Ureter (tissue), 1 donor: Measurements from ENCODE around the gene TMEM72. TPM values are rescaled to one million over a fixed set of nuclear protein-coding genes. Genes with fewer than 3 reads are reported as not detected.

Source experiments
- DNase-seq: peaks from one replicate; pipeline ENCODE4 v3.0.0-alpha.2; 2020; ENCODE audit warnings: low spot score
- total RNA-seq: library from RNA; stranded (reverse); gene quantifications from one replicate; pipeline ENCODE4 v1.2.4, GENCODE V29; 2023
- donor health status: DM: yes; HTN: yes; CAD: no.

Gene TMEM72
- total RNA-seq, 1 donor from 2014 or later: not detected

DNA sequence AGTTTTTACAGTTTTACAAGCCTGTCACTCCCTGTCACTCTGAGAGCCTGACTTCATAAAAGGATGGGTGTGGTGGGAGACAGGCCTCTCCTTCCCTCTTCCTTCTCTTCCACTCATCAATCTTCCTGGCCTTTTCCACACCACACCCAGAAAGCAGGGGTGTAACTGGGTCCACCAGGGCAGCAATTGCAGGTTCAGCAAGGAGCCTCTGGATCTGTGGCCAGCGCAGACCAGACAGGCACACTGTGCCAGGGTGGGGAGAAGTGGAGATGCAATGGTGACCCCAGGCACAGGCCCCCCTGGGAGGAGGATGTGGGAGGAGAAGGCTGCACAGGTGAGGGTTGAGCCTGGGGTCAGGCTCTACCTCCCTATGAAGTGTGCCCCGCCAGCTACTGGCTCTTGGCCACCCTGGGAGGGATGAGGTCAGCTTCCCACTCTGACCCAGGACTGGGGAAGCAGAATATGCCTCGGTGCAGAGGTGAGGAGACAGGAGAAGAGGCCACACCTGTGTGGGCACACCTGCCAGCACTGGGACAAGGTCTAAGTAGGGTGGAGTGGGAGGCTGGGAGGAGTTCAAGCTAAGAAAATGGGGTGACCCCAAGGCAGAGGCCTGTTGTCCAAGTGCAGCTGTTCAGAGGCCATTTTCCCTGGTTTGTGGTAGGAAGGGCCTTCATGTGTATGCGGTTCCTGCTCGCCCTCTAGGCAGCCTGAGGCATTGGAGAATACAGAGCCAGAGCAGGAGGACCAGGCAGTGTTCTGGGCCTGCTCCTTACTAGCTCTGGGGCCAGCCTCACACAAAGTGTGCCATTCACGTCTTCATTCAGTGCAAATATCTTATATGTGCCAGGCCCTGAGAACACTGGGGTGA, 20.2 kb upstream of the TMEM72 start:
- DNase-seq: no peak

DNA sequence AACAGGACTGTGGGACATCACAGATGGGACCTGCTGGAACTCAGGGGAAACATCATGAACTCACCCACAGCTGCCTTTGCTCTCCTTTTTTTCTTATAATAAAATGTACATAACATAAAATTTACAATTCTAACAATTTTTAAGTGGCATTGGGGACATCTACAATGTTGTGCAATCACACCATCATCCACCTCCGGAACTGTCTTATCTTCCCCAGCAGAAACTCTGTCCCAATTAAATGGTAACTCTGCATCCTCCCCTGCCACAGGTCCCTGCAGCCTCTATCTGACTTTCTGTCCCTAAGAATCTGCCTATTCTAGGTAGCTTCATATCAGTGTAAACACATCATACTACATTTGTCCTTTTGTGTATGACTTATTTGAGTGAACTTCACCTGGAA, 19.4 kb upstream of the TMEM72 start:
- DNase-seq: no peak

DNA sequence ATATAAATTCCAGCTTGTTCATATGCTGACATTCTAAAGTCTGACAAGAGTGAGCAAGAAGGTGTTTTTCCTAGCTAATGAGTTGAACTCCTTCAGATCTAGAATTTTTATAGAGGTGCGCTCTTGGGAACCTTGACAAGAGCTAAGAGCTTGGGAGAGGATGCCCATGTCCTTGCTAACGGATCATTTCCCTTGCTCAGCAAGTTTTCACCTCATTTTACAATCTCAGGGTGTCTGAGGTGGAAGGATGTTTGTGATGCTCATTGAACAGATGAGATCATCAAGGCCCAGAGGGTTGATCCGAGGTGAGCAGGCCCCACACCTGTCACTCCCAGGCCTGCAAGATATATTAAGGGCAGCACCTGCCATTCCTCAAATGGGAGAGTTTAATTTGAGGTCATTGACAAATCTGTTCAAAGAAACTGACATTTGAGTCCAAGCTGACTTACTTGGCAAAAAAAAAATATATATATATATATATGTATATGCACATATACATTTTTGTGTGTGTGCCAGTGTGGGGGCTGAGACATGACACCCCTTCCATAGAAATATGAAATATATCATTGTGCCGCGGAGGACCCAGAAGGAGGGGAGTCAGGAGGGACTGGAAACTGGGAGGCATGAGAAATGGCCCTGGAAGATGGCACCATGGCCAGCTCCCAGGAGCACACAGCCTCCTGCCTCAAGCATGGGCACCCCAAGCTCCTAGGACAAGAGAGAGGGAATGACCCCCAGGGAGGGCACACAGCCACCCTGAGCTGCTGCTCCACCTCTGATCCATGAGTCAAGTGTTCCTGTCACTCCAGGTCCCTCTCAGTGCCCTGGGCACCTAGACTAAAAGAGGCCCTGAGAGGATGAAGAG, 17.3 kb upstream of the TMEM72 start:
- no peak for DNase-seq

DNA sequence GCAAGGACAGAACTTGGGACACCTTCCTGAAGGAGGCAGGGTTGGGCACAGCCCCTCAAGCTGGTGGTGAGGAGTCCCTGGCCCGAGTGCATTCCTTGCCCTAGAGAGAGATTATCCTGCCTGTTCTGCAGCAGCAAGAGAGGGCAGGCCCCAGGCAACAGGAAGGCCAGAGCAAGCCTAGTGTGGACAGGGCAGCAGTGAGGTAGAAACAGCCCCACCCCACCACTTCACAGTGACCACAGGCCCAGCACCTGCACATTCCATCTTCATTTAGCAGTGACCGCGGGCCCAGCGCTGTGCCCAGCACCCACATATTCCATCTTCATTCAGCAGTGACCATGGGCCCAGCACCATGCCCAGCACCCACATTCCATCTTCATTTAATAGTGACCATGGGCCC, 16.4 kb upstream of the TMEM72 start:
- no peak for DNase-seq

DNA sequence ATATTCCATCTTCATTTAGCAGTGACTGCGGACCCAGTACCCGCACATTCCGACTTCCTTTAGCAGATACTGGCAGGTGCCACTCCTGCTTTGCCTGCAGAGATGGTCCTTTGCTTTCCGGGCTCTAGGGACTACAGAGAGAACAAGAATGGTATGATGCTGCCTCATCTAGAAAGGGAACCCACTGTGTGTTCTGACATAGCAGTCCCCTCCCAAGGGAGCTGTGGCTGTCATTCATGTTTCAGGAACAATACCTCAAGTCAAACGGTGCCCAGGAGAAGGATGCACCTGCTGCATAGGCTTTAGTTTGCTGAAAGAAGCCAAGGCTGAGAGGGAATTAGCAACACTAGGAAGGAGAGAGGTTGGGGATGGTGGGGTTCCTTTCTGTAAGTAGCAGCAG, 15.9 kb upstream of the TMEM72 start:
- DNase-seq: no peak

DNA sequence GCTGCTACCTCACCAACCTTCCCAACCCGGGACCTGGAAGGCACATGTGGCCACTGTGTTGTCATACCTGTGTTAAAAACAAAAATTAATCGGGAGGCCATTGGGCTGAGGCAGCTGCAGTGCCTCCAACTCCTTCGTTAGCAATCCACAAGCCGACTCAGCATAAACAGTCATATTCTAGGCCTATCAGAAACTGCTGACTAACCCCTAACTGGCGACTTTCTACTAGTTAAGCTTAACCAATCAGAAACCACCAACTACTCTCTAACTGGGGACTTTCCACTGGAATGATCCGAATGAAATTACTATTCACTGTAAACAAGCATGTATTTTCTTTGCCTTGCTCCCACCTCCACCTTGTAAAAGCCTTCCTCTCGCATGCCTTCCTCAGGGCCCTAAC, 14.1 kb upstream of the TMEM72 start:
- DNase-seq: no peak

DNA sequence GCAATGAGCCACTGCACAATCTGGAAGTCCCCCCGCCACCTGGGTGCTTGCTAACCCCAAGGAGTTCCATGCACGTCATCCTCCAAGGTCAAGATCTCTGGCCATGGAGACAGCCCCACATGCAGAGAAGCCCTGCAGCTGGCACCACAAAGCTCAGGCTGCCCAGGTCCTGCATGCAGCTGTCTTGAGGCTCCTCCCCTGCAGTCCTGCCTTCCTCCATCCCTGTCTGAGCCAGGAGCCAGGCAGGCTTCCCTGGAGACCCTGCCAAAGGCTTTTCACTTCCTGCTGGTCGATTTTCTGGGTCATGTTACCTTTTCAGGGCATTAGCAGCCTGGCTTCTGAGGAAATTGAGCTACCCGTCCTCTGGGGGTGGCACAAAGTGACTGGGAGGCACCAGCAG, 12.5 kb upstream of the TMEM72 start:
- DNase-seq: no peak

DNA sequence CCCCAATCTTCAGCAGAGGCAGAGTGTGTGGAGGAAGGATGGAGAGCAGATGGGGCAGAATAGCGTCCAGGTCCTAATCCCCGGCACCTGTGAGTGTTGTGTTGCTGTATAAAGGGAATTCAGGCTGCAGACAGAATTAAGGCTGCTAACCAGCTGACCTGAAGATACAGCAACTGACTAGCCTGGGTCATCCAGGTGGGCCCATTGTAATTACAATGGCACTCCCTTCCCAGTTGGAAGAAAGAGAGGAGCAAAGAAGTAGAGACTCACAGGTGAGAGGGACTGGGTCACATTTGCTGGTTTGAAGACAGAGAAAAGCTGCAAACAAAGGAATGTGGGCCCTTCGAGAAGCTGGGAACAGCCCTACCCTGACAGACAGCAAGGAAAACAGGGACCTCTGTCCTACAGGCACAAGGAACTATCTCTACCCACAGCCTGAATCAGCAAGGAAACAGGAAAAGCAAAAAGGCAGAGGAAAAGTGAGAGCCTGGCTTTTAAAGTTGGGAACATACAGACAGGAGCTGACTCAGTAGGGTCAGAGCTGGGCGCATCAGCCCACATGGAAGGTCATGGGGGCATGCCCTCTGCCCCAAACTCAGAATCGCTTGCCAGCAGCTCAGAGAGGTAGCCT, 11.6 kb upstream of the TMEM72 start:
- no peak for DNase-seq

DNA sequence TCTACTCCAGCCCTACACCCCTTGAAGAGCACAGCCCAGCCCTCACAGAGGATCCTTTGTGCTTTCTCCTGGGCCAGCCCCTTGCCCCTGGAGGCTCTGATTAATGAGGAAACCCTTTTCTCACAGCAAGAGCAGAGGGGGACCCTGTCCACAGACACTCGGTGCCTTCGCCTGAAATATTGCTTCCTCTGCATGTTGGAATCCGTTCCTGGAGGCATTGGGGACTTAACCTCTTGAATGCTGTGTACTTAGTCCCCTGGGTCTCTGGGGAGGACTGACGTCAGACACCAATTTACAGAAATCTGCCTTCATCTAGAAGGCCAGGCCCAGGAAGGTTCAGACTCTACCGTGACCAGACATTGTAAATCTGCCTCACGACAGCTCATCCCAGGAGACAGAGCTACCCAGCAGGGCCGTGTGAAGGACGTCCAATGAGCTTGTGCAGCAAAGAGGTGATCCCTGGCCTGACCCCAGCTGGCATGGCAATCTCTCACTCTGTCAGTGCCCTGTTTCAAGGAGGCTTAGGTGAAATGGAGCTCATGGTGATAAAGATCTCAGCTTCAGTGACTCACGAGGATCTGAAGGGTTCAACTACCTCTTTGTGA, 8.1 kb upstream of the TMEM72 start:
- no peak for DNase-seq

DNA sequence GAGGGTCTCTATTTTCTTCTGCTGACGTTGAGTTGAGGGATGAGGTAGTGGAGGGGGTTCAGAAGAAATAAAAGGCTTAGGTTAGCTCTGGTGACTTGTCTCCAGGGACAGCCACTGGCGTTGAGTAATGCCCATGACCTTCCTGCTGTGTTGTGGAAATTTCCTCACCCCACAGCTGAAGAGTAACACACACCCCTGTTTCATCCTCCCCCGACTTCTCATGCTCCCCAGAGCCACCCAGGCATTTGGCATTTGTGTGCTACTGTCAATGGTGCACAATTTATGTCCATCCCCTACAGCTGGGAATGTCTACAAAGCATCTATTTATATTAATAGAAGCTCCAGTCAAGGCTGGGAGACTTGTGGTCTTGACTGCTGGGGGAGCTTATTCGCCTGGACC, 4.7 kb upstream of the TMEM72 start:
- no peak for DNase-seq

DNA sequence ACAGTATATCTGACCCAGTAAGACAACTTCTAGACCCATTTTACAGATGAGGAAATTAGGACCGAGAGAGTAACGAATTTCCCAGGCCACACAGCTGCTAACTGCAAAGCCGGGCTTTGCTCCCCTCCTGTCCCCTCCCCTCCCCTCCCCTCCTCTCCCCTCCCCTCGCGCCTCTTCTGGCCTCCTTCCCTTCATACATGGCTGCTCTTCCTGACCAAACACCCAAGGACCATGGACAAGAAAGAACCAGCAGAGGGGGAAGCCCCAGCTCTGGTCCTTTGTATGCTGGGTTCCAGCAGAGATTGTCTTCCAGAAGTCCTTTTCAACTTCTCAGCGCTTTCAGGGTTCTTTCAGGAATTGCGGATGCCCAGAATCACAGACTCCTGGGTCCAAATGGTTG, 3.6 kb upstream of the TMEM72 start:
- DNase-seq: no peak

DNA sequence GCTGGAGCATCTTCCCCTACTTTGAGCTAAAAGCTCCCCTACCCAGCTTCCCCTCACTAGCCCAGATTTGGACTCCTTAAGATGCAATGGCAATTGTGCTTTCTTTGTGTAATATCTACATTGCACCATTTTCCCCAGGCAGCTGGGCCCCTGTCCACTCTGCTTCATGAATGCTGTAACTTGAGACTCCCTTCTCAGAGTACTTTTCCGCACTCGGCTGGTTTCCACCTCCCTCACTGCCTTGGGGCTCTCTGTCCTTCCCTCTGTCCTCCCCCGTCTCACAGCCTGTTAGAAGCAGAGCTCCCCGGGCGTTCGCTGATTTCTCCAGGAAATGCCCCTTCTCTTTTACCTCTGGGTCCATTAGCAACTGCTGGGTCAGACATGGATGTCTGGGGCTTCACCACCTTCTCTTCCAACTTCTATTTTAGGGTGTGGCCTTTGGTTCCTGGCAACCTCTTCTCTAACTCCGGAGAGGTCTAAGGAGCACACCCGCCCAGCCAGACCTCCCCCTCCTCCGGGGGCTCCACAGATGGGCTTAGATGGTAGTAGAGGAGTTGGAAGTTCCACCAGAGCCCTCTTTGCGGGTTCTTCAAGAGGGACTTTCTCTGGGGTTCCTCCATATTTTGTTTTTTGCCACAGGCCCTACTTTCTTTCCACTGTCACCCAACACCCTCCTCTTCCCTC, 2.9 kb upstream of the TMEM72 start:
- no peak for DNase-seq

DNA sequence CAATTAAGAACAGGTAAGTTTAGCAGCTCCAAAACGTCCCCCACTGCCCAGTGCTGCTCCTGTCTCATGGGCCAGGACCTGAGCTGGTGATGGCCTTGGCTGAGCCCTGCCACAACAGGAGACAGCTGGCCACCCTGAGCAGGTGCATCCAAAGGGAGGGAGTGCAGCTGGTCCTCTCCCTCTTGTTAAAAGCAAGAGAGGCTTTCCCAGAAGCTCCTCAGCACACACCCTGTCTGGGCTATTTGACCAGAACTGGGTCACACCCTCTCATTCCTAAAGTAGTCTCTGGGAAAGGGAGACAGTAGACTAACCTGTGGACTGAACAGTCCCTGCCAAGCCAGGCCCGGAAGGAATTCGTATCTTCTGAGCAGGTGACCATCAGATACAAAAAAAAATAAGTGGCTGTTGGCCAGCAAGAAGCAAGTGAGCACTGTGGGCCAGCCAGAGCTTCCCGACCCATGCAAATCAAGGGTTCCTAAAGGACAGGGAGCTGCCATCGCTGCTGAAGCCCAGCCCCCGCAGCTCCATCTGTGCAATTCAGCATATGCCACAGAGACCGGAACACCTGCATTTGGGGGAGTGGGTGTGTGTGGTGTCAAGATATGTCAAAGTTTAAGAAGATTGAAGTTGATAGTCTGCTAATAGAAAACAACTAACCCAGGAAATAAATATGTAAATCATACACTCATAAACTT, 2.1 kb upstream of the TMEM72 start:
- no peak for DNase-seq

DNA sequence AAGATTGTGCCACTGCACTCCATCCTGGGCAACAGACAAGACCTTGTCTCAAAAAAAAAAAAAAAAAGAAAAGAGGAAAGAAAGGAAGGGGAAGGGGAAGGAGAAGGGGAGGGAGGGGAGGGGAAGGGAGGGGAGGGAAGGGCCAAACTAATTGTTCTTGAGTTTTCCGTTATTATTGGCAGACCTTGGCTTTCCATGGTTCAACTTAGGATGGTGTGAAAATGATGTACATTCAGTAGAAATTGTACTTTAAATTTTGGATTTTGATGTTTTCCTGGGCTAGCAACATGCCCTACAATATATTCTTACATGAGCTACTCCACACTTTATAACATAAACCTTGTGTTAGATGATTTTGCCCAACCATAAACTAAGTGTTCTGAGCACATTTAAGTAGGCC, 1.2 kb upstream of the TMEM72 start:
- no peak for DNase-seq

DNA sequence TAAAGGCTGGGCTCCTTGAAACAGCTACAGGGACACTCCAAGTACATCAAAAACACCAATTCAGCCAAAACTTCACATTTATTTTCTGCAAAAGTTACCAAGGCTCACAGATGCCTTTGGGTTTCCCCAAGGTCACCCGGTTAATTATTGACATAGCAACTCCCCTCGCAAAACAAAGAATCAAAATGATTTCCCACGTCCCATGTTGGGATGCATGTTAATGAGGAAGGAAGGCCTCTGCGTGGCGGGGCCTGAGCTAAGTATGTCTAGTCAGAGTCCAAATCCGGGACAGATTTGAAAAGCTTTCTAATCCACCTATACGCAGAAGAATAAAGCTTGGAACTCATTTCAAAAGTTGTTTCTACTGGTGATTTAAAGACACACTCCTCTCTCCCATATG, 535 bp upstream of the TMEM72 start:
- no peak for DNase-seq

DNA sequence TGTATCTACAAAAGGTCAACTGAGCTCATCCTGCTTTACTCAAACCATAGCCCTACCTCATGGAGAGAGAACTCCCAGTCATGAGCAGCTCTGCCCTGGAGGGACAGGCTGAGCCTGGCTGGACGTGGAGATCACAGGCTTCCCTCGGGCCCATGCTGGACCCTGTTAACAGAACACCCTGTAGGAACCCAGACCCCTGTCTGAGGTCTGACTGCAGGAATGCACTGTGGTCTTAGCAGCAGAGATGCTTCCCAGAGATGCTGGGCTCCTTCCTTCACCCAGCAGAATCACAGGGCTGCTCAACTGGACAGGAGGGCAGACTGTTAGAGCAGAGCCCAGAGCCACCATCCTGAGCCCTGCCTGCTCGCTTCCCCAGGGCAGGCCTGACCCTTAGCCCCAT, 814 bp downstream of the TMEM72 start:
- no peak for DNase-seq

DNA sequence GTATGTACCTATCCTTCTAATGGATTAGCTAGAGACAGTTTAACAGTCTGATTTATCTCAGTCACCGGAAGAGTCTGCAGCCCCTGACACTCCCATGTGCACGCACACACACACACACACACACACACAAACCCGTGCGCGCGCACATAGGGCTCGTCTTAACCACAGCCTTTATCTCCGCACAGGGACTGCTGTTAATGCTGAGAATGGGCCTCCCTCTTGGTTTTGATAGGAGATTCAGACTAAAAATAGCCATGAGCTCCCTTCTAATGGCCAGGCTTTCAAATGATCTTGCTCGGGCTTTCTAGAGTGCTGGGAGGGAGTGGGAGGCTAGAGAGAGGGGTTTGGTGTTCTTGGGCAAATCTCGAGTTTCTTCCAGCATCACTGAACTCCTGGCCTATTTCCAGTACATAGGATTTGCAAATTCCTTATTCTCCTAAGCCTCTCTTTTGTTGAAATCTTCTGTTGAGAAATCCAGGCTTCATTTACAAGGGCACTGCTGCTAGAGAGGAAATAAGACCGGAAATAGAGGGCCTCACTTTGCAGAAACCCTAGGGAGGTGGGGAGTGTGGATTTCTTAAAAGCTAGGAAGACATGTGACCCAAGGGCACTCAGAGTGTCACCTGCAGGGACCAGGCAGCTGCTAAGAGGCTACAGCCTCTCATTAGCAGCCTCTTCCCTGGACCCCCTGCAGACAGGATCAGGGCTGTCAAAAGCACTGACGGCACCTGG, 2.4 kb downstream of the TMEM72 start:
- no peak for DNase-seq

DNA sequence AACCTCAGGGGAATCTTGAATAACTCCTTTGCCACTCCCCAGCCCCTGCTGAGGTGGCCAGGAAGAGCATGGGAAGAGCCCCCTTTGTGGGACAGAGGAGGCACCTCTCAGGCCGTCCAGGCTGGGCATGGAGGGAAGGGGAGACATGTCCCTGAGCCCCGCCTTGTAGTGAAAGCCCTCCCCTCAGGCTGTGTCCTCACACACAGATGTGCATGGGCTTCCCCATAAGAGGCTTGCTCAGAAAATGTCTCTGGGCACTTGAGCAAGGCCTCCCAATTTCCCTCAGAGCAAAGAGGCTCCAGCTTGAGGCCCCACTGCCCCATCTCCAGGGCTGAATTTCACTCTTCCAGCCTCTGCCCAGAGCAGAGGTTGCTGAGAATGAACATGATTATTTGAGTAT, 3.8 kb downstream of the TMEM72 start:
- no peak for DNase-seq

DNA sequence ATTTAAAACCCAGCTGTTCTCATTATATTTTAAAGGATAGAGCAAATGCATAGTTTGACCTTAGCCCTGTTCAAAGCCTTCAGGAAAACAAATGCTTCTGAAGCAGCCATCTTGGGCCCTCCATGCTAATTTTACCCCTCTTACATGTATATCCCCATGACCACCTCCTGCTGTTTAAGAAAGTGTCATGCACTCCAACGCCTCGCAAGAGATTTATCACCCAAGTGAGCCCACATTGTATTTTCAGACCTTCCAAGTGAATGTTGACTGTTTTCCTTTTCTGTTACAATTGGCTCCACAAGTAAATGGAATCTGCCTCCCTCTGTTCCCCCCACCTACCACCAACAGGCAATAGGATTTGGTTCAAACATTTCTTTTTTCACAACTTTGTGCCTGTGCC, 5.3 kb downstream of the TMEM72 start:
- no peak for DNase-seq

DNA sequence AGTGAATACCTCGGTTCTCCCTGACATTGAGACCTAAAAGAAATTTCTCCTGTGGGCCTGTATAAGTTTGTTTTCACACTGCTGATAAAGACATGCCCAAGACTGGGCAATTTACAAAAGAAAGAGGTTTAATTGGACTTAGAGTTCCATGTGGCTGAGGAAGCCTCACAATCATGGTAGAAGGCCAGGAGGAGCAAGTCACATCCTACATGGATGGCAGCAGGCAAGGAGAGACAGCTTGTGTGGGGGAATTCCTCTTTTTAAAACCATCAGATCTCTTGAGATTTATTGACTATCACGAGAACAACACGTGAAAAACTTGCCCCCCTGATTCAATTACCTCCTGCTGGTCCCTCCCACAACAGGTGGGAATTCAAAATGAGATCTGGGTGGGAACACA, 6.7 kb downstream of the TMEM72 start:
- no peak for DNase-seq
